Measurements from ENCODE around the gene TMEM131.

DNA sequence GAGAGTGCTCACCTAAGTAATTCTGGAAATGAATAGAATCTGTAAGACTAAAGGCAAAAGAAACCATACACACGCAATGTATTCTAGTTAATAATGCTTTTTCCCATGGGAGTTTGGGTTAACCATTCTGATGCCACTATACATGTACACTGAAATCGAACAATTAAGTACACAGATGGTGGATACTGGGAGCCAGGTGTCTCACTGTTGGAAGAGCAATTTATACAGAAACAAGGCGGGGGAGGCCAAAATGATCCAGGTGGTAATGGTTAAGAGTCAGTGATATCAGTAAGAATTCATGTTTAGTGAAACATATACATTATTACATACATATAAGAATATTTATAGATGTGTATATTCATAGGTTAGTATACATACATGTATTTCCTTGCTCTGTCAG, 67.2 kb downstream of the TMEM131 start:
- TF ChIP-seq CTCF (conservative IDR thresholded peaks at IDR 0.05), result no peak
- TF ChIP-seq ZFX (IDR thresholded peaks at IDR 0.05), result no peak
